Mesendoderm (in vitro differentiated cells): ENCODE results near the gene KLHL22.

Experiments
- DNase-seq: peaks from one replicate; pipeline ENCODE4 v3.0.0; 2013
- H2AK5ac ChIP-seq: 2 replicates; pipeline ENCODE4 v1.6.1; 2013; ENCODE audit warnings: low read length, inconsistent platforms
- H2BK120ac ChIP-seq: 2 replicates; pipeline ENCODE4 v1.6.1; 2013; ENCODE audit warnings: low read depth, mild to moderate bottlenecking, low read length, moderate library complexity, mixed read lengths
- H2BK15ac ChIP-seq: replicated peaks from 2 replicates; pipeline ENCODE4 v1.6.1; 2013; ENCODE audit warnings: low read depth, mild to moderate bottlenecking, moderate library complexity
- H2BK5ac ChIP-seq: 2 replicates; pipeline ENCODE4 v1.6.1; 2013; ENCODE audit warnings: low read length, inconsistent platforms
- H3K18ac ChIP-seq: 2 replicates; pipeline ENCODE4 v1.6.1; 2013; ENCODE audit warnings: mild to moderate bottlenecking, low read length, mixed read lengths
- H3K23ac ChIP-seq: one replicate; pipeline ENCODE4 v1.6.1; 2013; ENCODE audit warnings: low read length
- H3K27ac ChIP-seq: 2 replicates; pipeline ENCODE4 v1.5.1; 2013; ENCODE audit warnings: low read depth, mild to moderate bottlenecking, inconsistent platforms, low read length, moderate library complexity
- H3K27me3 ChIP-seq: 2 replicates; pipeline ENCODE4 v1.6.1; 2013; ENCODE audit warnings: low read length, control low read depth, mild to moderate bottlenecking, inconsistent platforms; ENCODE audit not compliant: insufficient read depth, poor library complexity
- H3K36me3 ChIP-seq: 2 replicates; pipeline ENCODE4 v1.6.1; 2013; ENCODE audit warnings: low read length, inconsistent platforms; ENCODE audit not compliant: control insufficient read depth, insufficient read depth
- H3K4ac ChIP-seq: one replicate; pipeline ENCODE4 v1.6.1; 2013; ENCODE audit warnings: low read depth, mild to moderate bottlenecking, low read length, moderate library complexity
- H3K4me1 ChIP-seq: 2 replicates; pipeline ENCODE4 v1.6.1; 2013; ENCODE audit warnings: low read depth, low read length, inconsistent platforms; ENCODE audit not compliant: control insufficient read depth
- H3K4me2 ChIP-seq: 2 replicates; pipeline ENCODE4 v1.6.1; 2013; ENCODE audit warnings: low read length
- H3K4me3 ChIP-seq: 2 replicates; pipeline ENCODE4 v1.5.1; 2013; ENCODE audit warnings: mild to moderate bottlenecking, low read length
- H3K56ac ChIP-seq: one replicate; pipeline ENCODE4 v1.6.1; 2013; ENCODE audit warnings: low read length
- H3K79me1 ChIP-seq: 2 replicates; pipeline ENCODE4 v1.6.1; 2013; ENCODE audit warnings: low read length, inconsistent platforms
- H3K79me2 ChIP-seq: 2 replicates; pipeline ENCODE4 v1.6.1; 2013; ENCODE audit warnings: mild to moderate bottlenecking, low read length; ENCODE audit not compliant: control insufficient read depth, insufficient read depth
- H3K9ac ChIP-seq: 2 replicates; pipeline ENCODE4 v1.6.1; 2013; ENCODE audit warnings: low read length, inconsistent platforms
- H4K5ac ChIP-seq: one replicate; pipeline ENCODE4 v1.6.1; 2013; ENCODE audit warnings: low read length
- H4K8ac ChIP-seq: one replicate; pipeline ENCODE4 v1.6.1; 2013; ENCODE audit warnings: low read depth, mild to moderate bottlenecking, control low read depth, low read length, moderate library complexity
- WGBS: extraction: QIAGEN DNeasy Blood & Tissue Kit; methylation state at CpG from one replicate; pipeline ENCODE4 v1.1.7; 2013; ENCODE audit warnings: low lambda C conversion rate, missing lambda C conversion rate; ENCODE audit not compliant: insufficient coverage; ENCODE audit errors: extremely low coverage; 5-methylcytosine and 5-hydroxymethylcytosine counted together

The KLHL22 gene

GRCh38 chr22:20459152-20459542 lies 36.4 kb downstream of the KLHL22 start:
- Histone ChIP-seq H3K36me3 (no peaks in the 10 kb centered on the region), H3K23ac (no peak overlapping the region), H3K79me2 (no peaks in the 10 kb centered on the region), H3K4ac (no peak overlapping the region), H2AK5ac (no peak overlapping the region), H4K5ac (no peak overlapping the region), H3K4me3 (no peak overlapping the region), H2BK15ac (no peak overlapping the region), H3K9ac (no peak overlapping the region), H3K27me3 (no peaks in the 10 kb centered on the region), H3K27ac (no peak overlapping the region), H3K18ac (no peak overlapping the region), H3K4me2 (no peak overlapping the region), H4K8ac (no peak overlapping the region), H2BK5ac (no peak overlapping the region), H3K4me1 (peaks cover 2% of the 10 kb centered on the region), H3K79me1 (no peaks in the 10 kb centered on the region), H3K56ac (no peak overlapping the region), H2BK120ac (no peak overlapping the region)
- DNase-seq: no peak
- no CpG with 5 or more reads among the region's 3 CpGs for WGBS

GRCh38 chr22:20458530-20459151 lies 37.0 kb downstream of the KLHL22 start:
- Histone ChIP-seq H3K56ac (no peak overlapping the region), H3K36me3 (no peaks in the 10 kb centered on the region), H2BK120ac (no peak overlapping the region), H3K79me1 (no peaks in the 10 kb centered on the region), H3K4me3 (no peak overlapping the region), H3K4ac (no peak overlapping the region), H4K5ac (no peak overlapping the region), H3K27me3 (no peaks in the 10 kb centered on the region), H3K9ac (no peak overlapping the region), H2BK15ac (no peak overlapping the region), H3K4me1 (peaks cover 2% of the 10 kb centered on the region), H3K4me2 (no peak overlapping the region), H3K79me2 (no peaks in the 10 kb centered on the region), H4K8ac (no peak overlapping the region), H3K18ac (no peak overlapping the region), H2BK5ac (no peak overlapping the region), H3K23ac (no peak overlapping the region), H3K27ac (no peak overlapping the region), H2AK5ac (no peak overlapping the region)
- no CpG with 5 or more reads among the region's 8 CpGs for WGBS
- no peak for DNase-seq

GRCh38 chr22:20457506-20458240 lies 37.9 kb downstream of the KLHL22 start:
- Histone ChIP-seq H2BK5ac (no peak overlapping the region), H3K18ac (no peak overlapping the region), H3K4me1 (peaks cover 2% of the 10 kb centered on the region), H3K27me3 (no peaks in the 10 kb centered on the region), H3K4me3 (no peak overlapping the region), H3K23ac (no peak overlapping the region), H3K79me2 (no peaks in the 10 kb centered on the region), H3K4ac (no peak overlapping the region), H3K27ac (no peak overlapping the region), H3K56ac (no peak overlapping the region), H3K4me2 (no peak overlapping the region), H3K9ac (no peak overlapping the region), H3K79me1 (no peaks in the 10 kb centered on the region), H4K5ac (no peak overlapping the region), H2BK15ac (no peak overlapping the region), H2AK5ac (no peak overlapping the region), H4K8ac (no peak overlapping the region), H2BK120ac (no peak overlapping the region), H3K36me3 (no peaks in the 10 kb centered on the region)
- no CpG with 5 or more reads among the region's 15 CpGs for WGBS
- no peak for DNase-seq

DNA sequence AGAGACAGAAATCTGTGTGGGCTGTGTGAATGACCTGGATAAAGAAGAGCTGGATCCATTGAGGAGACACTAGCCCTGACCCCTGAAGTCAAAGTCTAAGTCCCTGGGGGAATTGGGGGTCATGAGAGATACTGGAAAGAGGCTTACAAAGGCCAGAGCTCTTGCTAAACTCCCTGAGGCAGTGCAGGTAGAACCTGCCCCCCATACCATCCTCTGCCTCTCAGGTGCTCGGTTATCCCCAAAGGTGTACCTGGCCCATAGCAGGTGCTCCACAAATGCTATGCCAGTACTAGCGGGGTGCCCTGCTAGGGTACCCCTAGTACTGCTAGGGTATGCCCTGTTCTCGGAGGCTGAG lies 38.9 kb downstream of the KLHL22 start:
- H3K18ac ChIP-seq: no peak overlapping the region
- no peak overlapping the region for H4K5ac ChIP-seq
- H2BK120ac ChIP-seq: no peak overlapping the region
- no peak overlapping the region for H3K4me3 ChIP-seq
- peak overlapping the region; percentile 73 for H3K56ac ChIP-seq
- peaks cover 2% of the 10 kb centered on the region for H3K4me1 ChIP-seq
- no peak for DNase-seq
- no peak overlapping the region for H4K8ac ChIP-seq
- no peaks in the 10 kb centered on the region for H3K27me3 ChIP-seq
- no peak overlapping the region for H3K23ac ChIP-seq
- H3K36me3 ChIP-seq: no peaks in the 10 kb centered on the region
- H3K27ac ChIP-seq: no peak overlapping the region
- no peak overlapping the region for H2AK5ac ChIP-seq
- H3K79me2 ChIP-seq: no peaks in the 10 kb centered on the region
- no peaks in the 10 kb centered on the region for H3K79me1 ChIP-seq
- WGBS: no CpG with 5 or more reads among the region's 3 CpGs
- no peak overlapping the region for H2BK15ac ChIP-seq
- no peak overlapping the region for H3K4ac ChIP-seq
- H3K9ac ChIP-seq: peak overlapping the region; percentile 64
- no peak overlapping the region for H2BK5ac ChIP-seq
- no peak overlapping the region for H3K4me2 ChIP-seq

GRCh38 chr22:20456064-20456721 lies 39.4 kb downstream of the KLHL22 start:
- Histone ChIP-seq H2AK5ac (no peak overlapping the region), H2BK15ac (no peak overlapping the region), H2BK5ac (no peak overlapping the region), H3K27me3 (no peaks in the 10 kb centered on the region), H2BK120ac (no peak overlapping the region), H4K5ac (peak overlapping the region; percentile 91), H3K23ac (no peak overlapping the region), H3K4me1 (peaks cover 2% of the 10 kb centered on the region), H3K36me3 (no peaks in the 10 kb centered on the region), H3K4ac (no peak overlapping the region), H3K9ac (peak overlapping the region; percentile 64), H3K4me2 (no peak overlapping the region), H3K27ac (no peak overlapping the region), H3K79me1 (no peaks in the 10 kb centered on the region), H3K79me2 (no peaks in the 10 kb centered on the region), H3K18ac (no peak overlapping the region), H3K4me3 (no peak overlapping the region), H3K56ac (peak overlapping the region; percentile 73), H4K8ac (no peak overlapping the region)
- no CpG with 5 or more reads among the region's 6 CpGs for WGBS
- peak; percentile 86 for DNase-seq
